ENCODE data around the gene RHEB. TPM values are rescaled to one million over a fixed set of nuclear protein-coding genes. Genes with fewer than 3 reads are reported as not detected.
A peak's percentile ranks its signal among the peaks of the same experiment; 100 is the strongest.

The RHEB gene
- total RNA-seq, 1 donor from 2014 or later = 114 TPM

DNA sequence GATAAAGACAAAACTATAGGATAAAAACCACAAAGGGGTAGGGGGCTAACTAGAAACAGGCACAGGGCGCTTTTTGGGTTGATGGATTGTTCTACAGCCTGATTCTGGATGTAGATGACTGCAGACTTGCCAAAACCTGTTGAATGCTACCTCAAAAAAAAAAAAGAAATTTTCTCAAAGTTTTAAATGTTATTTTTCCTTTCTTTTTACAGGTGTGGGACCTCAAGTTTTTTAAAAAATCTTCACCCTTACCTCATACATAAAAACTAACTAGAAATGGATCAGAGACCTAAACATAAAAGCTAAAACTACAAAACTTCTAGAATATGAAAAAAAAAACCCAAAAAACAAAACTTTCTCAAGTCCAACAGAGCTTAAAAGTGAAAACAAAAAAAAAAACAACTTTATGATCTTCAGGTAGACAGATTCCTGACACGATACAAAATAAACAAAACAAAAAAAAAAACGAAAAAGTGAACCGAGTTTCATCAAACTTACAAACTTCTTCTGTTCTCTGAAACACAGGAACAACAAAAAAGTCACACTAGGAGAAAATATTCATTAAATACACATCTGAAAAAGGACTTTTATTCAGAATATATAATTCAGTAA is 14.9 kb downstream of the RHEB start:
- DNase-seq (ENCODE audit: low read depth) = no peak

DNA sequence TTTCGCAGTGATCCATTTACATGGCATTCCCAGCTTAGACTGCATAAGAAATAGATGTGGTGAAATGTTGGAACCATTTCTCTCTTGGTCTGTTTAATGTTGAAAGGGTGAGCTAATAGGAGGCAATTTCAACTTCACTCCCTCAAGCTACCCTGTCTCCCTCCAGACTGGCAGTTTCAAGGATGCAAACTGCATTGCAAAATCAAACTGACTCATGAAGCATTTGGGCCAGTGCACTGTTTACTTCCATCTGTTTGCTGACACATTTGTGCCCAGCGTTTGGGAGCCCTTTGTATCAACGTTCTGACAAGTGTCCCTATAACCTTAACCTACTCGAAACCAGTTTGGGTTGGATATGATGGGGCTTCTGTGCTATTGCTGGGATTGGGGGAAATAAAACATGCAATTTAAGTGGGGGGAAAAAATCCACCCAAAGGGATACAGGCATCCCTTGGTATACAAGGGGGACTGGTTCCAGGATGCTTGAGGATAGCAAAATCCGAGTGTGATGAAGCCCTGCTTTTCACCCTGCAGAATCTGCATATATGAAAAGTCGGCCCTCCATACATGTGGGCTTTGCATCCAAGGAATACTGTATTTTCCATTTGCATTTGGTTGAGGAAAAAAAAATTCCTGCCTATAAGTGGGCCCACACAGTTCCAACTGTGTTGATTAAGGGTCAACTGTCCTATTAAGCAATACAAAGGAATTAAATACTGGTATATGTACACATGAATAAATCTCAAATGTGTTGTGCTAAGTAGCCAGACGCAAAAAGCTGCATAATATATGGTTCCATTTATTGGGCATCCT is 15.6 kb downstream of the RHEB start:
- peak; percentile 56 for DNase-seq (ENCODE audit: low read depth)

DNA sequence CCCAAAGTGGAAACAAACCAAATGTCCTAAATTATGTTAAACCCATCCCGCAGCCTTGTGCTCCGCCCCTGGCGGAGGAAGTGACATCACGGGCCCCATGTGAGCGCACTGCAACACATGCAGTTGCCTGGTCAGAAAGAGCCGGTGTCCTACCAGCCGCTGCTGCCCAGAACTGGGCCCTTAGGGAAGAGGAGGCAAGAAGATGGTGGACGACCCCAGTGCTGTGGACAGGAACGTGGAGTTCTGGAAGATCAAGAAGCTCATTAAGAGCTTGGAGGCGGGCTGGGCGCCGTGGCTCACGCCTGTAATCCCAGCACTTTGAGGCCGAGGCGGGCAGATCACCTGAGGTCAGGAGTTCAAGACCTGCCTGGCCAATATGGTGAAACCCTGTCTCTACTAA is 18.0 kb downstream of the RHEB start:
- no peak for DNase-seq (ENCODE audit: low read depth)

DNA sequence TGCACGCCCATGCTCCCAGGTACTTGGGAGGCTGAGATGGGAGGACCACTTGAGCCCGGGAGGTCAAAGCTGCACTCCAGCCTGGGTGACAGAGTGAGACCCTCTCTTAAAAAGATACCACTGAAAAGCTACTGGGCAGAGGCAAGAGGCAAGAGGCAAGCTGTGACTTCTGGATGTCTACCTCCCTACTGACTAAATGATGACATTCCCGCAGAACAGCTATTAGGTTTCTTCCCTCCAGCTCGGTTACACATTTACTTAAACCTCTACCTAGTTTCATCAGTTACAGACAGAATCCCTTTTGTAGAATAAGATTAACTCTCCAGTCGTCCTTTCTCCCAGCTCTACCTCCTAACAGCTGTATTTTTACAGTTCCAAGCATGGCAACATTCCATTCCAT is 21.2 kb downstream of the RHEB start:
- DNase-seq (ENCODE audit: low read depth) = no peak

DNA sequence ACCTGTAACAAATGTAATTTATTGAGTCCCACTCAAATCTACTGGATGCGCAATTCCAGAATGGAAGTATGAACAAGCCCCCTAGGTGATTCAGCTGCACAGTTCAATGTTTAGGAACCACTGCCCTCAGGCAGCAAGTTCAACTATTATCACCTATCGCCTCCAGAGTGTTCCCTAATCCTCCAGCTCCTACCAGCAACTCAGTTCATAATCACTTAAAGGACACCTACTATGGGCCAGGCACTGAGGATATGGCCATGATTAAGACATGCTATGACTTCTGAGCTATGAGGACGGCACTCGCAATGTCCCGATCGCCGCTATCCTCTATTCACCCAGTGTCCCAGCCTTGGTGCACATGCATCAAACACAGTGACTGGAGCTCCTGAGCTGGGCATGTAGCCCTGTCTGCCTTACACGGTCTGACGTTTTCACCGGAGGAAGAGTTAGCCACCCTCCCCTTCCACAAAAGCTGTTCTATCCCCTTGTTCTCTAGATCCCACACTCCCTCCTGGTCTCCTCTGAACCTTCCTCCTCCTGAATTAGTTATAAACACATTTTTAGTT is 22.3 kb downstream of the RHEB start:
- DNase-seq (ENCODE audit: low read depth) = no peak

DNA sequence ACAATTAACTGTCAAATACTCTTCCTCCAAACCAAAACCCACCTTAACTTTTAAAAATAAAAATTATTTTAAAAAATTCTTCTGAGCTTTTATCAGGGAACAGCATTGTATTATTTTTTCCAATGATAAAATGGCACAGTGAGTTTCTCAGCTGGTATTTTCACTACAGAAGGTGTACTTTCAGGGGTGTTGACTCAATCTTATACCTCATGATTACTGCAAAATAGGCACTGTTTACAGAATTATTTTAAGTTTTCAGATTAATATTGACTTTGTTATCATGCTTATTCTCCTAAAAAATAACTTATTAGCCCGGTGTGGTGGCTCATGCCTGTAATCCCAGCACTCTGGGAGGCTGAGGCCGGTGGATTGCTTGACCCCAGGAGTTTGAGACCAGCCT is 24.3 kb downstream of the RHEB start:
- no peak for DNase-seq (ENCODE audit: low read depth)

DNA sequence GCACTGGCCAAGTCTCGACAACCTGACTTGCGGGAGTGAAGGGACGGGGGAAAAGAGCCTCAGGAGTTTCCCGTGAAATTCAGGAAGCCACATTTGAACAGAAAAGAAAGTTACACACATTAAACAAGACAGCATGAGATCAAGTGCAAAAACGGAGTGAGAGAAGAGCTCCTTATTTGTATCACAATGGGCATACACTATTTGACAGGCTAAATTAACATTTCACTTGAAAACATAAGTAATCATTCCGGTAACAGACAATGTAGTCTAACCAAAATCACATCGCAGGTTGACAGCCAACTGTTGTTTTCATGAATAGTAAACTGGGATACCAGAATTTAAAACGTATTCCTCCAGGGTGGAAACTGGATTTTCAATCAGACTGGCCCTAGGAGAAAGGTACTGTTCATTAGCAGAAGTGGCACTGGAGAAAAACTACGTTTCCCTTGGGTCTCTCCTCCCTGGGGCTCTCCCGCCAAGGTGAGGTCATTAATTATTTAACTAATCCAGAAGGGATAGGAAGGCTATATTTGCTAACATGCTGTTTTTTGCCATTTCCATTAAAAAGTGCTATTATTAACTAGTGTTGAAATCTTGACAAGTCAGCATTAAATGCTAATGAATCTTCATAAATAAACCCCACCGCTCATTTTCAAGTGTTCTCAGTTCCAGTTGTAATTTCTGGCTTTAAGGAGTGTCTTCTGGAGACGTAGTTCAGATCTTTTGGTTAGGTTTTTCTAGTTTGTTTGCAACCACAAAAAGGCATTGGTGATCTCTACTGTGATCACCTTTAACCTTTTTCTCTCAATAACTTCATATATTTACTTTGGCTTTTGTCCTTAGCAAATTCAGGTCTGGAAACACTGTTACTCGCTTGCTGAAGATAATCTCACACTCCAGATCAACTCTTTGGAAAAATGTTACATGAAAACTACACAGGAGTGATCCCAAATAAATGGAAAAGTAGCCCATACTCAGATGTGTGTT is 25.1 kb downstream of the RHEB start:
- DNase-seq (ENCODE audit: low read depth) = no peak

DNA sequence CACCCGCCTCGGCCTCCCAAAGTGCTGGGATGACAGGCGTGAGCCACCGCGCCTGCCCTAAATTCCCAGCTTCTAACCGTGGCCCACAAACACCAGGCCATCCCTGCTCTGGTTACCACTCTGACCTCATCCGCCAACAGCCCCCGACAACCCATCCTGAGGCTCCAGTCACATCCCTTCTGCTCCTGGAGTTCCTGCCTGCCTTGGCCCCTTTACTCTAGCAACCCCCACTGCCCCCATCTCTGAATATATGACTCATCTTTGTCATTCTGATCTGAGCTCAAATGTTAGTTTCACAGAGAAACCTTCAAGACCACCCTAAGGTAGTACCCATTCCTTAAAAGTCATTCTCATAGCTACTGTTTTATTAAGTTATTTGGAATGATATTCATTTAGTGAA is 26.6 kb downstream of the RHEB start:
- DNase-seq (ENCODE audit: low read depth) = peak; percentile 28

DNA sequence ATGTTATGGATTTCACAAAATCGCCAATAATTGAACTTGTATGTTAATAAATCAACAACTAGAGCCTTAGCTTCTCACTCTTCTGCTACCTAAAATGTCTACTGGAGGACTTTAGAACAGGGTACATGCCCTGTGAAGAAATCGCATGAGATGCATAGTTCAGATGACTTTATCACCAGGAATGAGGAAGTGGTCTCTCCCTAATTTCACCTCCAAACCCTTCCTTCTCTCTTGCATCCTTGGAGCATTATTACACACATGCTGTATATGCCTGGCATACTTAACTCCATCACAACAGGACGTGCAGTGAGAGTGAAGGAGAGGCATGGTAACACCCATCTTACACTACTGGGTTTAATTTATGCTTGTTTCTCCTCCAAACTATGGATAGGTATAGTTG is 27.8 kb downstream of the RHEB start:
- peak; percentile 45 for DNase-seq (ENCODE audit: low read depth)

DNA sequence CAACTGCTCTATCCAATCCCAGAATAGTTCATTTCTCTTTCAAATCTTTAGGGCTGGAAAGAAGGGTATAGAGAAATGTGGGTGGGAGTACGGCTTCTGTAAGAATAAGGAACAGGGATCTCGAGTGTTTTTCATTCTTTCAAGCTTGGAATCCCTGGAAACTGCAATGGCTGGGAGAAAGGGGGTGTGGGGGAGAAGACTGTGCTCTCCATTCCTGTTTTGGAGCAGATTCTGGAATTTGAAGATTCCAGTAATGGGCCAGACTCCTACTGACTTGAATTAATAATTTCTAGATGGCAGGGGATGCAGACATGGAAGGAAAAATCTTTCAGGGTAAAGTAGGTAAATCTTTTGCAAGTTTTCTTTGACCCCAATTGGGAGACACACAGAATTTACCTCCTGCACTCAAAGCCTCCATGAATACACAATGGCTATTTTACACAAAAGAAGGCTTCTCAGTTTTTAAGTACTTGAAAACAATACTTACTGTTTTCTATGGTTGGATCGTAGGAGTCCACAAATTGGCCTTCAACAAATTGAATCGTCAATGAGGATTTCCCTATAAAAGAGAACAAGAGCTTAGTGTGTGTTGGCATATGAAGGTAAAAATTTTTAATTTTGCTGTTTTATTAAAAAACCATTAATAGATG is 29.1 kb downstream of the RHEB start:
- no peak for DNase-seq (ENCODE audit: low read depth)

DNA sequence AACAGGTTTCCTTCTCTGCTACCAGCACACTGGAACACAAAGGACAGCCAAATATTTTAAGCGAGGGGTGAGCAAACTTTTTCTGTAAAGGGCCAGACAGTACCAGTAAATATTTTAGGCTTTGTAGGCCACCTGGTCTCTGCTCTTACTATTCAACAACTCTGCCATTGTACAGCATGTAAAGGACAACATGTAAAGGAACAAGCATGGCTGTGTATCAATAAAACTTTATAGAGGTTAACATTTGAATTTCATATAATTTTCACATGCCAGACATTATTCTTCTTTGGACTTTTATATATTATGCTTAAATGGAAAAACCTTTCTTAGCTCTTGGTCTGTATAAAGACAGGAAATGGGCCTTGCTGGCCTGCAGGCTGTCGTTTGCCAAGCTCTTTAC is 30.2 kb downstream of the RHEB start:
- no peak for DNase-seq (ENCODE audit: low read depth)

DNA sequence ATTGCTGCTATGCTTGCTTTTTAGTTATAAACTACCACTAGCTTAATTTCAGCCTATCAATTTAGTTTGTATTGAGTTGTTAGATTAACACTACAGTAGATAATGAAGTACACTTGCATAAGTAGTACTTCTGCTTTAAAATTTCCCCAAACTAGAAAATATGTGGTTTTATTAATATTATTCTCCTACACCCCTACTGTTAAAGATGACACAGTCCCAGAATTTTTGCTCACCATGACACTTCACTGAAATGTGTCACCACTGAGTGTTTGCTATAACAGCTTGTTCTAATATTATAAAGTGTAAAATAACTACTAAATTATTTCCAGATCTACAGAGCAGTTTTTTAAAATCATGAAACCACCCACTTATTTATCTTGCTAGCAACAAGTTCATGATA is 31.6 kb downstream of the RHEB start:
- DNase-seq (ENCODE audit: low read depth) = no peak

DNA sequence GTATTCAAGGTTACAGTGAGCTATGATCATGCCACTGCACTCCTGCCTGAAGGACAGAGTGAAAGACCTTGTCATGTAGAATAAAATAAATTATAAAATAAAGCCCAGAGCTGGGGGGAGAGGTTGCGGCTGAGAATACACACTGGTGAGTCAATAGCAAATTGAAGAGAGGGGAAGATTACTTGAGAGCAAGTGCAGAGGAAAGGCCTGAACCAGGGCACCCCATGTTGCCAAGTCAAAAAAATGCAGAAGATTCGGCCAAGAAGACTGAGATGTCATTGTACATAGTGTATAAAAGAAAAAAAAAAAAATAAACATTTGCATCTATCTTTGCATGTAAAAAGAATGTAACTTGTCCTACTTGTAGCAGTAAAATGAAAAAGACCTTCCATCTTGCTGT is 32.5 kb downstream of the RHEB start:
- DNase-seq (ENCODE audit: low read depth) = no peak

DNA sequence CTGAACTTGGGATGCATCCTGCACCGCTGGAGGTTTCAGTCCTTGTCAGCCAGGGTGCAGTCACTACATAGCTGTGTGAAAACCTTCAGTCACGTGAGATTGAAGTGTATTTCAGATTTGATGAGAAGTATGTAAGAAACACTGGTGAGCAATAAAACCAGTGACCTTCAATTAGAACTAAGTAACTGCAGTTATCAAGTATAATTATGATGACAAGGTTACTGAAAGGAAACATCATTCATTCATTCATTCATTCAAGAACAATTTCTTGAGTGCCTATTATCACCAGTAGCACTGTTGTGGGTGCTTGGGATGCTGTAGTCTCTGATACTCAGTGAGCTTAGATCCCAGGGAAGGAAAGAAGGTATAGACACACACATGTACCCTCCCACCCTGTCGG is 33.6 kb downstream of the RHEB start:
- DNase-seq (ENCODE audit: low read depth) = no peak

DNA sequence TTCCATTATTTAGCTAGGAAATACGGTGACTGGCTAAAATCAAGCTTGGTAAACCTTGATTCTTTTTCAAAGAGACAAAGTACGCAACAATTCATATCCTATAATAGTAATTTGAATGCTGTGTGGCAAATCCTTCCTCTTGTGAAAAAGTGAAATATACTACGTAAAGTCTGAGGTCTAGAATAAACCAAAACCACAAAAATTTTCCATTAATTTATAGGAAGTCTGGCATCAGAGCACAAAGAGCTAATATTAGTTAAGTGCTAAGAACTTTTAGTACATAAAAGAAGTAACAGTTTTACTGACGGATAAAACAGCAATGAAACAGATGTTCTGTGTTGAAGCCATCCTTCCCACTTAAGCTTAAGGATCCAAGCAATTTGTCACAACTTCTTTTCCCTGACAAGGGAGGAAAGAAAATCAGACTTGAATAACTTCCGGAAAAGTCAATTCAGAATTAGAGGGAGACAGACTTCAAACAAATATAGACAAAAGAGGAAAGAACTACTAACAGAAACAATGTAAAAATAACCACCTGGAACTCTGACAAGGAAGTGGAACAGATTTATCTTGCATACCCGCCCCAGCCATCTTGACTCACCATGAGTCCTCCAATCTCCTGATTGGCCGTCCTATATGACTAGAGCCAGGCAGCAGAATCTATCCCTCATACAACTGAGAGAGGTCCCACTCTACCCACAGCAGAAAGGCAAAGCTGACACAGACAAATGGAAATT is 34.6 kb downstream of the RHEB start:
- peak; percentile 64 for DNase-seq (ENCODE audit: low read depth)

DNA sequence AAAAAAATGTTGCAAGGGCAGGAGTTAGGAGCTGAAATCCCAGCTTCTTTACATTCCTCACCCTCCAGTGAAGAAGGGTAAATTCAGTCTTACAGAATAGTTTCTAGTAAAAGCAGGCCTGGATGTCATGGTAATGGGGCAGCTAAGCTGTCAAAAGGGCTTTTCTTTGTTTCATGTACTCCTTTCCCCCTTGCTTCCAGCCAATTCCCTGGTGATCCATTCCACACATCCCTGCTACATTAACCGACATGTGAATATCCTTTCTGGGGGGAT is 36.0 kb downstream of the RHEB start:
- no peak for DNase-seq (ENCODE audit: low read depth)

DNA sequence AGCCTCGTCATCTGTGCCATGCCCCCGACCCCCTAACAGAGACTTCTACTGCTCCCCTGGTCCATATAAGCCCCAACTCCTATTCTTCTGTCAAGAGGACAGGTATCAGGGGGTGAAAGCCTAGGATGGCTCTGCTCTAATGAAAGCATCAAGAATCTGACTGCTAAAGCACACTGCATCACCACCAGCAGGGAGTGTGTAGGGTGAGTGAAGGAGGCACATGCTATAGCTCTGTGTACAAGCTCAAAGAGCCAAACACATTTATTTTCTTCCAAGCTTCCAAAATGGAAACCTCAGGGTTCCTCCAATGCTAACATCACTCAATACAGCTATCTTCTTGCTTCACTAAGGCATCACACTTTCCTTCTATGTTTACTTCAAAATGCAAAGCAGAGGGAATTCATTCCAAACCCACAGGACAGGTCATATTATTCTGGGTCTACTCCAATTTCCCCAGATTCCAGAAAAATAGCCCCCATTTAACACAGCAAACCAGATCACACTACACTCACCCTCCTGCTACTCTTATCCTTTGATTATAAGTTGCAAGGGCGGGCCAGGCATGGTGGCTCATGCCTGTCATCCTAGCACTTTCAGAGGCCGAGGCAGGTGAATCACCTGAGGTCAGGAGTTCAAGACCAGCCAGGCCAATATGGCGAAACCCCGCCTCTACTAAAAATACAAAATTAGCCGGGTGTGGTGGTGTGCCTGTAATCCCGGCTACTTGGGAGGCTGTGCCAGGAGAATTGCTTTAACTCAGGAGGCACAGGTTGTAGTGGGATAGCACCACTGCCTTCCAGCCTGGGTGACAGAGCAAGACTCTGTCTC is 36.6 kb downstream of the RHEB start:
- peak; percentile 19 for DNase-seq (ENCODE audit: low read depth)

DNA sequence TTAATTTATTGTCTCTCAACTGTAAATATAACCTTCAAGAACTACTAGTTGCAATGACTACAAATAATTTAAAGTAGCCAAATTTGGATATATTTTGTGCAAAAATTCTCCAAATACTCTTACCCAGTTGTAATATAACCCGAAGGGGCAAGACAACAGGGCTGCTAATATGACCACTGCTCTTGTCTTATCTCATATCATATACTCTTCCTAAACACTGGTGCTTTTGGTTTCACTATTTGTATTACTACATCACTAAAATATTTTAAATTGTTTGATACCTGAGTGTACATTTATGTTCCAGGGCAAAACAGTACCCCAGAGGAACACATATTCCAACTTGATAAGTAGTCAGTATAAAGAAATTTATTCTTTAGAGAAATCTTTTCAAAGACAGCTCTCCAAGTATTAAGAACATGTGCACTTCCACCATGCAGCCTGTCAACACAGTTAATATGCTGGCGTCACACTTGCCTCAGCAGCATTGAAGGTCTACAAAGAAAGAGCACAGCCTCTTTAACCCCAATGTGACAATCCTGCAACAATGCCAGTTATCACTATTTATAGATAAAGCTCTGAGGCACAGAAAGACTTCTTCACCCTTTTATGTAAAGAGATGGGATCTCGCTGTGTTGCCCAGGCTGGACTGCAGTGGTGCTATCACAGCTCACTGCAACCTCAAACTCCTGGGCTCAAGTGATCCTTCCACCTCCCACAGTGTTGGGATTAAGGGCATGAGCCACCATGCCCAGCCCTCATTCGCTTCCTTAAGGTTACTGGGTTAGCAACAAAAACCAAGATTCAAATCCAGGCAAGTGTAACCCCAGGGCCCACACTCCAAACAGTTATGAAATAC is 37.8 kb downstream of the RHEB start:
- peak; percentile 20 for DNase-seq (ENCODE audit: low read depth)

DNA sequence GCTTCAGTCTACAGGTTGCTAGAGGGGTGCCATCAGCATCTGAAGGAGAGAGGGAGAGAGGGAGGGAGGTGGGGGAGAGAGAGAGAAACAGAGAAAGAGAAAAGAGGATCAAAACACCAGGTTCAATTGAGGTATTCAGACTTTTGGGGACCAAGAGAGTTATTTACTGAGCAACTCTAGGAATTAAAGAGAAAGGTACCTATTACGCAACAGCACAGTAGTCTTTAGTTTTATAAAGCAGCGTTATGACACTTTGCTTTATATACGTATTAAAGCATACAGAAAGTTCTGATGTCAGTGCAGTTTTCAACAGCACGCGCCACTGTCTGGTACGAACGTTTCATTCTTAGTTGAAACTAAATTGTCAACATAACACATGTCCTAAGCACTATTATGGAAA is 41.8 kb downstream of the RHEB start:
- no peak for DNase-seq (ENCODE audit: low read depth)
